GM18867 (cell line): Measurements from ENCODE around the gene MYO1A.
"Not testable (repeated sequence)": the region's sequence is repeated elsewhere in the genome, so short reads cannot be mapped to it uniquely, and the experiment has no call there.

Experiments
- ATAC-seq: cut with Tn5 transposase; IDR thresholded peaks from one replicate; pipeline ENCODE4 v1.9.1; 2021; ENCODE audit warnings: mild to moderate bottlenecking, moderate library complexity; ENCODE audit not compliant: unreplicated experiment

MYO1A gene

DNA sequence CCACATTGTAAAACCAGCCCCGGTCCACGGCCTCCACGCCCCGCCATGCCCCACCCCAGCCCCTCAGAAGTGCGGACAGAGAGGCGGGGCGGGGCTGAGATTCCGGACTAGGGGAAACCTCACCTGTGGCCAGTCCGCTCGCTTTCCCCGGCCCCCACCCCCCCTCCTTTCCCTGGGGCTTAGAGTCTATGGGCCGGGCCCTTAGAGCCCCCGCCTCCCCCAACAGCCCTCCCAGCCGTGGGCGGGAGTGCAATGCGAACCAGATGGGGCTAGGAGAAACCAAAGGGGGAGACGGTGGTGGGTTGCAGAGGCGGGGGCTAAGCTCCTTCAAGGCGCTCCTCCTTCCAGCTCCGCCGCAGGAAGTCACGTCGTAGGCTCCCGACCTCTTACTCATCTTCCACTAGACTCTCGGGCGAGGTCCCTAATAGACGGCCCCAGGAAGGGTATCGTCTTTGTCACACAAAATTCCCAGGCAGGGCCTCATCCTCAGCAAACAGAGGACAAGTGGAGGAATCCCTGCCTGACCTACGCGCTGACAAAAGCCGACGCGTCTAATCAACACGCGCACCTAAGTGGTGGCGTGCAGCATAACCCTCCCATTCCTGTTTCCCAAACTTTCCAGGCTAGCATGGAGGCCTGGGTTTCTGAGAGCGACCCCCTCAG, 37.9 kb upstream of the MYO1A start:
- ATAC-seq = peak; percentile 31

DNA sequence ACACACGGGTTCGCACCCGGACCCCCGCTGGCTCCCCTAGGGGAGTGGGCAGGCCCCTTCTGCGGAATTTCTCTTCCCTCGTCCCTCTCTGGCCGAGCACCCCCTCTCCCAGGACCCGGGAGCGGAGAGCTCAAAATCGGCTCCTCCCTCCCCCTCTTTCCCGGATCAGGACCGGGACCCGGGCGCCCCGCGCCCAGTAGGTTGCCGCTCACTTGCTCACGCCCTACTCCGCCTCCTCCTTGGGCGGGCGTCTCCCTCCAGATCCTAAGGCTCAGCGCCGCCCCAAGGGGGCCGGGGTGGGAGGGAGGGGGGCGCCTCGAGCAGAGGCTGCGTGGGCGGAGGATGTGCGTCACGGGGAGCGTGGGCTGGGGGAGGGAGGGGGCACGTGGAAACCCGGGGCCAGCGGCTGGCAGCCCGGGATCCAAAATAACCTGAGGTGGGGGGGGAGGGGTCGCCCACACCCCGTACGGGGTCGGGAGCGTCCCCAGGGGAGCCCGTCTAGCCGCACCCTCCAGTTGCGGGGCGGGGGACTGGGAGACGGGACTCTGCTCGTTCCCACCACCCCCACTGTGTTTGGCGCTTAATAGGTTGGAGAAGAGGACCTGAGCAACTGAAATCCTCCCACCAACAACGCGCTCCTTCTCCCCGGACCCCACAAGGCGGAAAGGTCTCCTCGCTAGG, 37.2 kb upstream of the MYO1A start:
- ATAC-seq = peak; percentile 39

- no peak for ATAC-seq
Measured at GRCh38 chr12:57086493-57087009, 36.6 kb upstream of the MYO1A start.

- ATAC-seq = no peak
Measured at GRCh38 chr12:57085999-57086492, 36.1 kb upstream of the MYO1A start.

- ATAC-seq = no peak
Measured at GRCh38 chr12:57080855-57081254, 30.9 kb upstream of the MYO1A start.

GRCh38 chr12:57079821-57080220, 29.9 kb upstream of the MYO1A start:
- no peak for ATAC-seq

DNA sequence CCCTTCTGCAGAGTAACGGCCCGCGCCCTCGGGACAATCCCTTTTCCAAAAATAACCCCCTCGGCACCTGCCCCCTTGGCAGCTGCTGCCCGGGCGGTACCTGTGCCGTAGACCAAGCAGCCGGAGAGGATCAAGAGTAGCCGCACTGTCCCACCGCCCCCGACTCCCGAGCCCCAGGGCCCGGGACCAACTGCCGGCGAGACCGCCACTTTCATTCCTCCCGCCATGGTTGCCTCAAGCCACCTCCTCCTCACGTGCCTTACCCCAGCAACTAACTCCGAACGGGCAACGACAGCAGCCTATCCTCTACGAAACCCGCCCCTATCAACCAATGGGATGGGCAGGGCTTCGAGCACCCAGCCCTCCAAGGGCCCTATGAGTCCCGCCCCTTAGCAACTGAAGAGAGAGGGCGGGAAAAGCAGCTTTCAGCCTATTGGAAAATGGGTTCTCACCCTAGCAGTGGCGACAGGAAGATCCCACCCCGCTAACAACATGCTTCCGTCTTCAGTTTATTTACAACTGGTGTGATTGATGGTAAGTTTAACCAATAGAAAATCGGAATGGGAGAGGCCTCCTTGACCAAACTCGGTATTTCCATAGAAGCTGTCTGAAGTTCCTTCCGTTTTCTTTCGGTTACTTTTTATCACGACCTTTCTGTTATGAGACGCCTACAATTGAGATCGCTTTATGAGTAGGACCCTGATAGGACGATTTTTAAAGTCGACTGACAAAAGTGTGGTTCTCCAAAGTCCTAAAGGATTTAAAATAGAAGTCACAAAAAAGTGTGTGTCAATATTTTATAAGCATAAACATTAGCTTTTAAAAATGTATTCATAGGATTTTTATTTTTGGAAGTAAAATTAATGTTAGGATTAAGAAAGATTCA, 28.8 kb upstream of the MYO1A start, which contains the start of gene NEMP1:
Gene NEMP1, minus strand, starts transcription at position 273 of the 886 bp plus-strand sequence. Its CDS starts 46 bp downstream, at position 227.
- ATAC-seq = peak; percentile 92

DNA sequence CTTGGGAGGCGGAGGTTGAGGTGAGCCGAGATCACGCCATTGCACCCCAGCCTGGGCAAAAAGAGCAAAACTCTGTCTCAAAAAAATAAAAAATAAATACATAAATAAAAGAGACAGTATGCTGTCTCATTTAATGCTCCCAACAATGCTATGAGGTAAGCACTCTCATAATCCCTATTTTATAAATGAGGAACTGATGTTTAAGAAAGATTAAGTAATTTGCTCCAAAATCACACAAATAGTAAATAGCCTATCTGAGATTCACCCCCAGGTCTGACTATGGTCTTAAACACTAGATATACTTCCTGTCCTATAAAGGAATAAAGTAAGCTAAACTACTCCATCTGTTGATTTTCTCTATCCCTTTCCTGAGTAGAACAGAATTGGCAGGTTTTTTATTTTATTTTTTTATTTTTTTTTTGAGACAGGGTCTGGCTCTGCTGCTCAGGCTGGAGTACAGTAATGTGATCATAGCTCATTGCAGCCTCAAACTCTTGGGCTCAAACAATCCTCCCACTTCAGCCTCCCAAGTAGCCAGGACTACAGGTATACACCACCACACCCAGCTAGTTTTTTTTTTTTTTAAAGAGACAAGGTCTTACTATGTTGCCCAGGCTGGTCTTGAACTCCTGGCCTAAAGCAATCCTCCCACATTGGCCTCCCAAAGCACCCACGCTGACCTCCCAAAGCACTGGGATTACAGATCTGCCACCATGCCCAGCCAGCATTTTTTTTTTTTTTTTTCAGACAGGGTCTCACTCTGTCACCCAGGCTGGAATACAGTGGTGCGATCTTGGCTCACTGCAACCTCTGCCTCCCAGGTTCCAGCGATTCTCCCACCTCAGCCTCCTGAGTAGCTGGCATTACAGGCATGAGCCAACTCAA, 23.9 kb upstream of the MYO1A start:
- not testable (repeated sequence) for ATAC-seq

DNA sequence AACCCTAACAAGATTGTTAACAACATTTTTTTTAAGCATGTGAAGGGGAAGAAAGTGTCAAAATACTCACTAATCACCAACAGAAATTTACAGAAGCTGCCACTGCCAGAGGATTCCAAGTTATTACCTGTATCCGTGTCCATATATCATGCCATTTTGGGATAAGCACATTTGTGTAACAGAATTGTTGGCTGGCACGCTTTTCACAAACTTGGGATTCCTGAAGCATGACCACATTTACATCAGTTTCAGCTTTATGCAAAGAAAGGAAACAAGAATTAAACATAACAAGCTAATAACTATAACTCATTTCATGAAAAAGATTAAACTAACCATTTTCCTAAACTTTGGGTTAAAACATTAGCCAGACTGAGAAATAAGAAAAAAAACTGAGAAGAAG, 22.7 kb upstream of the MYO1A start:
- ATAC-seq = no peak

GRCh38 chr12:57069523-57069922, 19.6 kb upstream of the MYO1A start:
- ATAC-seq = peak; percentile 76

DNA sequence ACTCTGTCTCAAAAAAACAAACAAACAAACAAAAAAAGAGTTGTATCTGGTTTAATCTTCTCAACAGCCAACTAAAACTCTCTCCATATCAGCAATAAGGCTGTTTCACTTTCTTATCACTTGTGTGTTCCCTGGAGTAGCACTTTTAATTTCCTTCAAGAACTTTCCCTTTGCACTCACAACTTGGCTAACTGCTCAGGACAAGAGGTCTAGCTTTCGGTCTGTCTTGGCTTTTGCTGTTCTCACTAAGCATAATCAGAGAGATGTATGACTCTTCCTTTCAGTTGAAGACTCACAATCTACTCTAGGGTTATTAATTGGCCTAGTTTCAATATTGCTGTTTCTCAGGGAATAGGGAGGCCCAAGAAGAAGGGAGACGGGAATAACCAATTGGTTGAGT, 16.3 kb upstream of the MYO1A start:
- no peak for ATAC-seq

DNA sequence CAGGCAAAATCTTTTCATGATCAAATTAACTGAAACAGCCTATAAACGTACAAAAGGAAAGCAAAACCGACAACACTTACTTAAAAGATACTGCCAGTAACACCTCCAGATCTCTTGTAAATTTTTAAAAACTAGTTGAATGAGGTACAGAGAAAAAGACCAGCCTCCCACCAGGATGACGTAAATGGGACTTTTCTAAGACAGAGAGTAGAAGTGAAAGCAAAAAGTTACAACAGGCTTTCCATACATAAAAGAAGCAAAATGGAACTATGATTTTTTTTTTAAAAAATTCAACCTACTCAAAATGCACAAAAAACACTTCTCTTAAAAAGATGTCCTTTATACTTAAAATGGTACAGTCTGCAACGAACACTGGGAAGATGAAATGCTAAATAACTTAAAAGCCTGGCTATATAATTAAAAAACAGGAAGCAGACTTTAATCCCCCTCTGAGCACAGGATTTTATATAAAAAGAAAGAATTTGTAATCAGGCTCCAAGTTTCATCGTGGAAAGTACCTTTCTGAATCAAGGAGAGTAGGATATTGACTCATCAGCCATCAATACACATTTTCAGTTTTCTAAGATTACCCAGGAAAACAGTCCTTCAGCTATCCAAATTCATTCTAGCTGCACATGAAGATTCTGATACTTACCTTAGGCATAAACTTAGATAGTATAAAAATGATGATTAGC, 14.2 kb upstream of the MYO1A start:
- ATAC-seq = peak; percentile 68

GRCh38 chr12:57058454-57058853, 8.5 kb upstream of the MYO1A start:
- peak; percentile 48 for ATAC-seq

GRCh38 chr12:57057067-57057751, 7.3 kb upstream of the MYO1A start:
- ATAC-seq = no peak

GRCh38 chr12:57055824-57056223, 5.9 kb upstream of the MYO1A start:
- ATAC-seq = no peak

DNA sequence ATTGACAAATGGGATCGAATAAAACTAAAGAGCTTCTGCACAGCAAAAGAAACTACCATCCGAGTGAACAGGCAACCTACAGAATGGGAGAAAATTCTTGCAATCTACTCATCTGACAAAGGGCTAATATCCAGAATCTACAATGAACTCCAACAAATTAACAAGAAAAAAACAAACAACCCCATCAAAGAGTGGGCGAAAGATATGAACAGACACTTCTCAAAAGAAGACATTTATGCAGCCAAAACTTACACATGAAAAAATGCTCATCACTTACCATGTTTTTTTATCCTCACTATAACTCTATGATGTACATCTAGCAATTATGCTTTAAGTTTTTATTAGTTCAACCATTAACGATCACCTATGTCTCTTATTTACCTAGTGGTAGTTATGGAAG, 4.0 kb upstream of the MYO1A start:
- not testable (repeated sequence) for ATAC-seq

GRCh38 chr12:57053146-57053545, 3.2 kb upstream of the MYO1A start:
- ATAC-seq = not testable (repeated sequence)

GRCh38 chr12:57051011-57051410, 1.1 kb upstream of the MYO1A start:
- ATAC-seq = no peak

DNA sequence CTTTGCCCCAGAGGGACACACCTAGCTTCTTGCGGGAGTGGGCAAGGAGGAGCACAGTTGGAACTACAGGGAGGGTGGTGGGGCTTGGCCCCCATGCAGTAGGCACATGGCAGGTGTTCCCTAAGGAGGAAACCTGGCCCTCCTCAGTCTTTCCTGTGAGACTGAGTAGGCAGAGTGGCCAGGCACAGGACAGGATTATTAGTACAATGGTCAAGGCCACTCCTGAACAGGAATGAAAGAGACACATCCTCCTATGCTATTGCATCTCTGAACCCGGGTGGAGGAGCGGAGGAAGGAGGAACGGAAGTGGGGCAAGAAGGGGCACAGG, 846 bp downstream of the MYO1A start:
- ATAC-seq = no peak
